ENCODE results near the gene CCNC. TPM values are rescaled to one million over a fixed set of nuclear protein-coding genes. Genes with fewer than 3 reads are reported as not detected.

The CCNC gene
- total RNA-seq, 3 donors from 2014 or later = 32.7 to 52.2 (median 34.2) TPM

- no peaks in the 10 kb centered on the region for H3K9me3 ChIP-seq
- H3K36me3 ChIP-seq (ENCODE audit: low read depth) = no peaks in the 10 kb centered on the region
- ATAC-seq = peak; percentile 98
- DNase-seq = peak; percentile 86 to 90 (median 90)
- intact Hi-C loops (cut with DNase I, micrococcal nuclease) = no loop called here
- H3K4me1 ChIP-seq (ENCODE audit: low read depth) = peaks cover 6% of the 10 kb centered on the region
- TF ChIP-seq CTCF (IDR thresholded peaks at IDR 0.05) = peak; percentile 85
- peak overlapping the region; percentile 33 for H3K4me3 ChIP-seq
These were observed 47.4 kb downstream of the CCNC start for GRCh38 chr6:99520855-99521632.

- no peak for ATAC-seq
These were observed 49.0 kb downstream of the CCNC start for GRCh38 chr6:99519446-99519845.

GRCh38 chr6:99514089-99514488 lies 54.4 kb downstream of the CCNC start:
- Histone ChIP-seq H3K36me3 (ENCODE audit: low read depth) (no peaks in the 10 kb centered on the region), H3K4me3 (no peak overlapping the region), H3K4me1 (ENCODE audit: low read depth) (peaks cover 8% of the 10 kb centered on the region), H3K9me3 (no peaks in the 10 kb centered on the region)
- no peak for ATAC-seq
- intact Hi-C loops (cut with DNase I, micrococcal nuclease) = no loop called here
- DNase-seq = no peak
- no peak for TF ChIP-seq CTCF (IDR thresholded peaks at IDR 0.05)

More at GRCh38 chr6:99519446-99519845, 49.0 kb downstream of the CCNC start:
- peaks cover 6% of the 10 kb centered on the region for H3K4me1 ChIP-seq (ENCODE audit: low read depth)
- intact Hi-C loops (cut with DNase I, micrococcal nuclease) = no loop called here
- TF ChIP-seq CTCF (IDR thresholded peaks at IDR 0.05) = no peak
- H3K4me3 ChIP-seq = no peak overlapping the region
- H3K9me3 ChIP-seq = no peaks in the 10 kb centered on the region
- no peaks in the 10 kb centered on the region for H3K36me3 ChIP-seq (ENCODE audit: low read depth)
- DNase-seq = no peak

- no peaks in the 10 kb centered on the region for H3K9me3 ChIP-seq
- ATAC-seq (no peak), DNase-seq (no peak)
- H3K4me3 ChIP-seq = no peak overlapping the region
- TF ChIP-seq CTCF (IDR thresholded peaks at IDR 0.05) = no peak
- peaks cover 8% of the 10 kb centered on the region for H3K4me1 ChIP-seq (ENCODE audit: low read depth)
- intact Hi-C loops (cut with DNase I, micrococcal nuclease) = no loop called here
- no peaks in the 10 kb centered on the region for H3K36me3 ChIP-seq (ENCODE audit: low read depth)
These were observed 56.4 kb downstream of the CCNC start for GRCh38 chr6:99512033-99512432.

- no peak for TF ChIP-seq CTCF (IDR thresholded peaks at IDR 0.05)
- Histone ChIP-seq H3K4me1 (ENCODE audit: low read depth) (no peaks in the 10 kb centered on the region), H3K4me3 (no peak overlapping the region), H3K9me3 (no peaks in the 10 kb centered on the region), H3K36me3 (ENCODE audit: low read depth) (no peaks in the 10 kb centered on the region)
- no peak for ATAC-seq
- intact Hi-C loops (cut with DNase I, micrococcal nuclease) = no loop called here
- DNase-seq = no peak
These were observed 60.8 kb downstream of the CCNC start for GRCh38 chr6:99507648-99508047.

All from mucosa of descending colon (tissue), 3 donors.